A673 (cell line): ENCODE measurements around the gene CCDC30. TPM values are rescaled to one million over a fixed set of nuclear protein-coding genes. Genes with fewer than 3 reads are reported as not detected.

Experiments
- BruUV-seq: library from RNA; stranded (reverse); fragments of 400-500 nt; replicated peaks from 2 replicates; lab custom pipeline; 2021; lab: Mats Ljungman, UMichigan
- CTCF ChIA-PET: fragments of 300-600 bp; sonication (Branson Sonifier 250); formaldehyde crosslinking; loops from one replicate; lab custom pipeline; 2022; ENCODE audit warnings: antibody characterized with exemption; lab: Charles Lee
- POLR2A ChIA-PET: fragments of 300-600 bp; sonication (Branson Sonifier 250); formaldehyde crosslinking; loops from one replicate; lab custom pipeline; 2022; ENCODE audit warnings: antibody characterized with exemption; ENCODE audit not compliant: low non-redundant PET; lab: Charles Lee
- DNase-seq: peaks from one replicate; pipeline ENCODE4 v3.0.0-alpha.2; 2015; ENCODE audit warnings: low spot score
- H3K27ac ChIP-seq: fragments of 200-600 bp; sonication (generic); 2 replicates; pipeline ENCODE4 v1.5.1; 2016; ENCODE audit warnings: mixed run types, low read depth, mild to moderate bottlenecking, mixed read lengths, antibody characterized with exemption, low read length; ENCODE audit not compliant: poor library complexity, severe bottlenecking
- H3K27me3 ChIP-seq: fragments of 200-600 bp; sonication (generic); replicated peaks from 2 replicates; pipeline ENCODE4 v1.6.1; 2017; ENCODE audit warnings: mixed run types, low read depth, mild to moderate bottlenecking, mixed read lengths, antibody characterized with exemption, low read length; ENCODE audit not compliant: insufficient read depth, poor library complexity
- H3K36me3 ChIP-seq: fragments of 200-600 bp; sonication (generic); 2 replicates; pipeline ENCODE4 v1.6.1; 2016; ENCODE audit warnings: mixed run types, mild to moderate bottlenecking, mixed read lengths, antibody characterized with exemption, low read length; ENCODE audit not compliant: insufficient read depth, poor library complexity, severe bottlenecking
- H3K4me1 ChIP-seq: fragments of 200-600 bp; sonication (generic); 2 replicates; pipeline ENCODE4 v1.6.1; 2017; ENCODE audit warnings: mixed run types, mild to moderate bottlenecking, mixed read lengths, antibody characterized with exemption, low read length; ENCODE audit not compliant: insufficient read depth, poor library complexity, severe bottlenecking
- H3K4me3 ChIP-seq: fragments of 200-600 bp; sonication (generic); 2 replicates; pipeline ENCODE4 v1.5.1; 2016; ENCODE audit warnings: low read depth, mixed run types, mild to moderate bottlenecking, mixed read lengths, low read length; ENCODE audit not compliant: poor library complexity, severe bottlenecking
- H3K9me3 ChIP-seq: fragments of 200-600 bp; sonication (generic); 2 replicates; pipeline ENCODE4 v1.6.1; 2016; ENCODE audit warnings: mixed run types, low read depth, mild to moderate bottlenecking, mixed read lengths, antibody characterized with exemption, low read length; ENCODE audit not compliant: poor library complexity, severe bottlenecking
- CTCF ChIP-seq: fragments of 300-800, 200-600 bp; sonication (generic); conservative IDR thresholded peaks from 2 replicates; pipeline ENCODE4 v1.5.1; 2017; ENCODE audit warnings: low read depth, mild to moderate bottlenecking, antibody characterized with exemption, low read length, moderate library complexity, mixed read lengths
- EZH2 ChIP-seq: fragments of 200-600 bp; sonication (generic); IDR thresholded peaks from 2 replicates; pipeline ENCODE4 v1.6.1; 2017; ENCODE audit warnings: borderline replicate concordance, low read depth, mild to moderate bottlenecking, mixed read lengths, antibody characterized with exemption, low read length; ENCODE audit not compliant: poor library complexity, severe bottlenecking
- intact Hi-C: fragments of 100-400 bp; cut with micrococcal nuclease; formaldehyde crosslinking; loops from one replicate; pipeline ENCODE4 v1.10.0; 2022; ENCODE audit not compliant: unreplicated experiment
- total RNA-seq: library from RNA; stranded (reverse); gene quantifications from 2 replicates; pipeline ENCODE4 v1.2.3, GENCODE V29; 2021

CCDC30 gene
- total RNA-seq, 1 experiment from 2014 or later: 4.8 TPM

GRCh38 chr1:42453386-42453785 lies 9.7 kb upstream of the CCDC30 start:
- TF ChIP-seq CTCF: no peak
- no peak for TF ChIP-seq EZH2
- peaks cover 7% of the 10 kb centered on the region for H3K36me3 ChIP-seq
- CTCF ChIA-PET: no interaction called here
- H3K4me1 ChIP-seq: peaks cover 8% of the 10 kb centered on the region
- H3K27ac ChIP-seq: no peak overlapping the region
- POLR2A ChIA-PET: no interaction called here
- no peaks in the 10 kb centered on the region for H3K9me3 ChIP-seq
- intact Hi-C loops: no loop called here
- no peak for DNase-seq
- no TSS peak for BruUV-seq
- H3K4me3 ChIP-seq: no peak overlapping the region
- peaks cover 6% of the 10 kb centered on the region for H3K27me3 ChIP-seq

- Histone ChIP-seq H3K27ac (no peak overlapping the region), H3K9me3 (no peaks in the 10 kb centered on the region), H3K27me3 (peaks cover 6% of the 10 kb centered on the region), H3K36me3 (peaks cover 15% of the 10 kb centered on the region), H3K4me3 (no peak overlapping the region), H3K4me1 (peaks cover 8% of the 10 kb centered on the region)
- POLR2A ChIA-PET: no interaction called here
- CTCF ChIA-PET: interaction anchor here (0.7 kb wide), 1 partner anchor 25 kb away, joined by 4 read pairs; no protein-coding TSS in a partner anchor
- BruUV-seq: no TSS peak
- TF ChIP-seq EZH2 (no peak), CTCF (no peak)
- DNase-seq: no peak
- intact Hi-C loops: no loop called here
Observed at GRCh38 chr1:42454403-42454802, 8.7 kb upstream of the CCDC30 start.

- ChIA-PET POLR2A (no interaction called here), CTCF (no interaction called here)
- TF ChIP-seq EZH2: no peak
- no peak for TF ChIP-seq CTCF
- peak within 1 kb of the TSS; percentile 72 for H3K4me3 ChIP-seq
- H3K27ac ChIP-seq: peak within 1 kb of the TSS; percentile 84
- peaks cover 6% of the 10 kb centered on the region for H3K27me3 ChIP-seq
- peak; percentile 87 for DNase-seq
- peaks cover 22% of the 10 kb centered on the region for H3K36me3 ChIP-seq
- BruUV-seq: no TSS peak
- peaks cover 8% of the 10 kb centered on the region for H3K4me1 ChIP-seq
- intact Hi-C loops: no loop called here
- H3K9me3 ChIP-seq: no peaks in the 10 kb centered on the region
Observed at GRCh38 chr1:42456010-42456753, 6.9 kb upstream of the CCDC30 start, which contains the start of the genes PPCS and ZMYND12. PPCS (plus strand) TSS chr1:42456543; CDS start chr1:42456566, 23 bp downstream. ZMYND12 (minus strand) TSS chr1:42456022; CDS start chr1:42455997, 25 bp downstream.
